ENCODE data around the gene P2RX7.
"Not testable (repeated sequence)": the region's sequence is repeated elsewhere in the genome, so short reads cannot be mapped to it uniquely, and the experiment has no call there.

Gene P2RX7

GRCh38 chr12:121145221-121145620 lies 12.5 kb downstream of the P2RX7 start:
- TF ChIP-seq CTCF (IDR thresholded peaks at IDR 0.05; ENCODE audit: borderline replicate concordance, insufficient read depth, low read depth, low read length): no peak
- no peak overlapping the region for H3K4me3 ChIP-seq (ENCODE audit: low read depth, low read length)

GRCh38 chr12:121149289-121149688 lies 16.6 kb downstream of the P2RX7 start:
- not testable (repeated sequence) for H3K4me3 ChIP-seq (ENCODE audit: low read depth, low read length)

GRCh38 chr12:121154793-121155375 lies 22.2 kb downstream of the P2RX7 start:
- H3K4me3 ChIP-seq (ENCODE audit: low read depth, low read length): no peak overlapping the region
- no peak for TF ChIP-seq CTCF (IDR thresholded peaks at IDR 0.05; ENCODE audit: borderline replicate concordance, insufficient read depth, low read depth, low read length)

DNA sequence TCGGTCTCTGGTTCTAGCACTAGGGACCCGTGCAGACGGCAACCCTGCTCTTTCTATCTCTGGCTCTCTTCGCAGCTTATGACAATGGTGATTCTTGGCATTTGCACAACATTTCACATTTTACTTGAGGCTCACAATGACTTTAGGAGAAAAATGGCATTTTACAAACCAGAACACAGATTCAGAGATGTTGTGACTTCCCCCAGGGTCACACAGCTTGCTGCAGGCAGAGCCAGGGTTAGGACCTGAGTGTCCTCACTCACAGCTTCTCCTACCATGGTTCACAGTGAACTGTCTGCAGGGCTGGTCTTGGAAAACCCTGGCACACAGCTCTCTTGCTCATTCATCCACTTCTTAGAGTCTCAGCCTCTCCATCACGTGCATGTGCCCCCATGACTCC lies 23.7 kb downstream of the P2RX7 start:
- no peak for TF ChIP-seq CTCF (IDR thresholded peaks at IDR 0.05; ENCODE audit: borderline replicate concordance, insufficient read depth, low read depth, low read length)
- no peak overlapping the region for H3K4me3 ChIP-seq (ENCODE audit: low read depth, low read length)

DNA sequence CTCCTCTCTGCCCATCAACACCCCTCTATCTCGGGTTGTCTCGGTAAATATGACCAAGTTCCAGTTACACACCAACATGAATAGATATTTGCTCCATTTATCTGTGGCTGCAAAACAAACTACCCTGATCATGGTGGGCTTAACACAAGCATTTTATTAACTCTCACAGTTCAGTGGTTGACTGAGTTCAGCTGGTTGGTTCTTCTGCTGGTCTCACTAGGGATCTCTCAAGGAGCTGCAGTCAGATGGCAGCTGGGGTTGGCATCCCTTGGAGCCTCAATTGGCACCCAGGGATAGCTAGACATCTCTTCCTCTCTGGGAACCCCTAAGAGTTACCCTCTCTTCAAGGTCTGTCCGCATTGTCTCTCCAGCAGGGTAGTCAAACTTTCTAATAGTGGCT lies 25.4 kb downstream of the P2RX7 start:
- TF ChIP-seq CTCF (IDR thresholded peaks at IDR 0.05; ENCODE audit: borderline replicate concordance, insufficient read depth, low read depth, low read length): no peak
- no peak overlapping the region for H3K4me3 ChIP-seq (ENCODE audit: low read depth, low read length)

DNA sequence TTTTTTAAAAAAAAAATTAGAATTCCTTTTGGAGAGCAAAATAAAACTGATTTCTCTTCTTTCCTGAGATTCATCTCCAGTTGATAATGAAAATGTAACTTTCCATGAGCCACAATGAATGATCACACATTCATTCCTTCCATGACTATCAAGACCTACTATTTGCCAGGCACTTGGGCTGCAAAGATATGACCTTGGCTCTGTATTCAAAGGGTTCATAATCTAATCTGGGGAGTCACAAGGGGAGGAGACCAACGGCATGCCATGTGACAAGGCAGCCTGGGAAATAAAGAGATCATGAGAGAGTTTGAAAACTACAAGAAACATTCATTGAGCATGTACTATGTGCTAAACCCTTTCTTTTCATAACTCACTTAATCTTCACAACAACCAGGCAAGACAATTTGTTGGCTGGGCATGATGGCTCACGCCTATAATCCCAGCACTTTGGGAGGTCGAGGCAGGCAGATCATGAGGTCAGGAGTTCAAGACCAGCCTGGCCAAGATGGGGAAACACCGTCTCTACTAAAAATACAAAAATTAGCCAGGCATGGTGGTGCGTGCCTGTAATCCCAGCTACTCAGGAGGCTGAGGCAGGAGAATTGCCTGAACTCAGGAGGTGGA lies 26.2 kb downstream of the P2RX7 start:
- H3K4me3 ChIP-seq (ENCODE audit: low read depth, low read length): not testable (repeated sequence)

- no peak for TF ChIP-seq CTCF (IDR thresholded peaks at IDR 0.05; ENCODE audit: borderline replicate concordance, insufficient read depth, low read depth, low read length)
- H3K4me3 ChIP-seq (ENCODE audit: low read depth, low read length): no peak overlapping the region
Measured at GRCh38 chr12:121159467-121160307, 27.0 kb downstream of the P2RX7 start.

GRCh38 chr12:121162384-121162783 lies 29.7 kb downstream of the P2RX7 start:
- TF ChIP-seq CTCF (IDR thresholded peaks at IDR 0.05; ENCODE audit: borderline replicate concordance, insufficient read depth, low read depth, low read length): no peak

More at GRCh38 chr12:121162384-121162783, 29.7 kb downstream of the P2RX7 start:
- H3K4me3 ChIP-seq (ENCODE audit: low read depth, low read length): no peak overlapping the region

Data from GM12875 (cell line).